Activated CD4-positive, alpha-beta T cell treated with anti-CD3 and anti-CD28 coated beads, Interleukin-2, amount 50 U/mL, for 1 hour (primary cell): ENCODE results near the gene GABRG3.

Experiments
- DNase-seq: peaks from one replicate; pipeline ENCODE4 v3.0.0-alpha.2; 2020

Gene GABRG3

GRCh38 chr15:27254055-27254454 is 283.1 kb downstream of the GABRG3 start:
- no peak for DNase-seq

DNA sequence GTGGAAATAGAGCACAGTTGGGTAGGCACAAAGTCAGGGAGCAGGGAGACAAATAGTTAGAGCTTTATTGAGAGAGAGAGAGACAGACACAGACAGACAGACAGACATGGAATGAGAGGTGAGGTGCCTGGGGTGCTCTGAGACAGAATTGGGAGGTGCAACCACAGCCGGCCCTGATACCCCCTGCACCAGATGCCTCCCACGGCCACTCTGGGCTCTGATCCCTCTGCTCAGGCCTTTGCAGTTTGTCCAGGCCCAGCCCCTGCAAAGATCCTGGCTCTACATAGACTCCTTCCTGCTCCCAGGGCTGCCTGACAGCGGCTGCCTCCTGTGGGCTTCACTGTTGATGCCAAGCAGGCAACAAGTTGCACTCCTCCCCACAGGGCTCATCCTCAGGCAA is 283.8 kb downstream of the GABRG3 start:
- DNase-seq: no peak

DNA sequence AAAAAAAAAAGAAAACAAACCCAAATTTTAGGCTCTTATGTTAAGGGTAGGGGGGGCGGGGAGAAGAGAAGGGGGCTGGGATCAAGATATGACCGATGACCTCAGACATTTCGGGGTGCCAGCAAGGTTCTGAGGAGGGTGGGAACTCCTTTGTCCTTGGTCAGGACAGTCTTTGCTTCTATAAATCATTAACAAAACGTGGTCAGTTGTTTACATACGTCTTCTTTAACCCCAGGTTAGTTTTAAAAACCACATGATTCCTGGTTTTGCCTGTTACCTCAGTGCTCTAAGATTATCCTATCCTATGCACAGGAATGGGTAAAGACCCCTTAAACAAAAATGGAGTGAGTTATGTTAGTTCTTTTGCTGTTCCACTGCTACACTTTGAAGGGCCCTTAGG is 285.5 kb downstream of the GABRG3 start:
- no peak for DNase-seq

GRCh38 chr15:27258287-27258686 is 287.3 kb downstream of the GABRG3 start:
- DNase-seq: no peak

DNA sequence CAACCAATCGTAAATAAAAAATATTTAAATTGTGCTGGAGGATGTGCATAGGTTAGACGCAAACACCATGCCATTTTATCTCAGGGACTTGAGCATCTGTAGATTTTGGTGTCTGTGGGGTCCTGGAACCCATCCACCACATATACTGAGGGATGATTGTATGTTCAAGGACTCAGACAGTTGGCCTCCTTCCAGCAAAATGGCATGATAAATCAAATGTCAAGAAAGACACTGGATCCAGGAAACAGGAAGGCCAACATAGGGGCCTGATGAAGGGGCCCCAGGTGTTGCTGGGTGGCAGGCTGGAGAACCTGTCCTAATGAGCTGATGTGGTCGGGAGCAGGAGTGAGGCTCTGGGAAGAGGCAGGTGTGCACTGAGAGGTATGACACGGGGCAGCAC is 289.5 kb downstream of the GABRG3 start:
- no peak for DNase-seq

GRCh38 chr15:27268923-27269322 is 297.9 kb downstream of the GABRG3 start:
- DNase-seq: no peak

- no peak for DNase-seq
Measured at GRCh38 chr15:27271258-27271657, 300.3 kb downstream of the GABRG3 start.

- no peak for DNase-seq
Measured at GRCh38 chr15:27272427-27272826, 301.4 kb downstream of the GABRG3 start.

DNA sequence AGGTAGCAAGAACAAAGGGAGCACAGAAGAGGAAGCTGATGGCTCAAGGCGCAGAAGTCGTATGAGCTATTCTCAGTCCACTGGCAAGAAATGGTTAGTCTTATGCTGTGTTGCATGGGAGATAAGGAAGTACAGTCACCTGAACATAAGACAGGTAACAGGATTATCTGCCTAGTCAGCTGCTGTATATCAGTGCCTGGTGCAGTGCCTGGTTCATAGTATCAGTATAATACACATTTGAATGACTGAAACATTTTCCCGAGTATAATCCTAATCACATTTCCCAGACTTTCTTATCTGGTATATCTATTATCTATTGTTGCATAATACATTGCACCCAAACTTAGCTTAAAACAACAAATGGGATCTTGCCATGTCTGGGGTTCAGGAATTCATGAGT is 302.5 kb downstream of the GABRG3 start:
- no peak for DNase-seq

DNA sequence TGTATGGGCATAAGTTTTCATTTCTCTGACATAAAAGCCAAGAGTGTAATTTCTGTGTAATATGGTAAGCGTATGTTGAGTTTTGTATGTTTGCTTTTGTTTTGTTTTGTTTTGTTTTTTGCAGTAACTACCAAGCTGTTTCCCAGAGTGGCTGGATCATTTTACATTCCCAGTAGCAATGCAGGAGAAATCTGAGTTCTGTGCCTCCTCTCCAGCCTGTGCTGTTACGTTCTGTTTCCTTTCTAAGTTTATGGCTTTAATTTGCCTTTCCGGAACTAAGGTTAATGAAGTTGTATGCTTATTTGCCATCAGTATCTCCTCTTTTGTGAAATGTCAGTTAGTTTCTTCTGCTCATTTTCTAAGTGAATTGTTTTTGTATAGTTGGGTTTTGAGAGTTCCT is 307.8 kb downstream of the GABRG3 start:
- no peak for DNase-seq

- DNase-seq: no peak
Measured at GRCh38 chr15:27292641-27293040, 321.7 kb downstream of the GABRG3 start.

DNA sequence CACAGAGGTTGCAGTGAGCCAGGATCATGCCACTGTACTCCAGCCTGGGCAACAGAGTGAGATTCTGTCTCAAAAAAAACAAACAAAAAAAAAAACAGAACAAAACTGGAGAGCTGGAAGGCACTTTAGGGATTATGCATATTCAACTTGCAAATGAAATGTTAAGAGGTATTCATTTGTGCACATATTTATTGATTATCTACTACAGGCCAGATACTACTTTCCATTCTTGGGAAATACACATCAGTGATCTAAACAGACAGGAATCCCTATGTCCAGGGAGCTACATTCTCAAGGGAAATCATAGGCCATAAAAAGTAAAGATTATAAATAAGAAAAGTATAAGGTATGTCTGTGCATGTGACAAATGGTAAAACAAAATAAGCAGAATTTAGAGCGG is 322.6 kb downstream of the GABRG3 start:
- no peak for DNase-seq

- DNase-seq: no peak
Measured at GRCh38 chr15:27317736-27318135, 346.8 kb downstream of the GABRG3 start.

DNA sequence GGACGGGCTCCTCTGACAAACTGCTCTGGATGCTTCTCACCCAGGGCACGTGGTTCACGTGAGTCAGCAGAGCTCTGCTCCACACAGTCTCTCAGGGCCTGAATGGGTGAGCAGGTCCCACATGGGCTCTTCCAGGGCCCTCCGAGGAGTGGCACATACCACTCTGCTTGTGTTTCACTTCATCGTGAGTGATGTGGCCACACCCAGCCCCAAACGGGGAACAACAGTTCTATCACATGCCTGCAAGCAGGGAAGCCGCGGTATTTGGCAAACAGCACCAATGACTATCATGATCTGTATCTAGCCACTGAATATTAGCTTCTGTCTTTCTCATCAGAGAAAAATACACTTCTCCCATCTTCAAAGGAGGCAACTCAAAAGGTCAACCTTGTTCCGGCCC is 352.8 kb downstream of the GABRG3 start:
- no peak for DNase-seq

DNA sequence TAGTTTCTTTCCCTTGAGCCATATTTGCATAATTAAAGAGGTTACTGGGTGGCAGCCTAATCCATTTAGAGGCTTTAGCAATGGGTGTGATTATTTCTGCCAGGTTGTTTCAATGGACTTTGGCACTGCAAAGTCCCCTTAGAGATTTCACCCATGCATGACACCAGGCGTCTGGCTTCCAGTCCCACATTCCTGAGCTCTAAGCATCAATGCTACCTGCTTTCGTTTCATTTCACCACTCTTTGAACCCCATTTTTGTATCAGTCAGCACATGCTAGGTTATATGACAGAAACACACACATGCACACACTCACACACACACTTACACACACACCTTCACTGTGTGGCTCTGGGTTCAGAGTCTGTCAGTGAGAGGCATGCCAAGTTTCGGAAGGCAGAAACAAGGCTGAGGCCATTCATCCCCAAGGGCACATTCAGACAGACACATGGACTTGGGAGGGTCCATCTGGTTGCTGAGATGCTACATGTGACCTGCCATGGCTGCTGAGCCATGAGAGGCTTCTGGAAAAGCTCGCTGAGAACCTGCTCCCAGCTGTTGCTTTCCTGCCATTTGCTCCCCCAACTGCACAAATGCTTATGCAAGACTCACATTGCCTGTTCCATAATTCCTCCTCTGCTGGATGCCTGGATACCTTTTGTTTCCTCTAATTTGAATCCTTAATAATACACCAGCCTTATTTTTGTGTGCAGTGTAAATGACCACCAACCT is 354.1 kb downstream of the GABRG3 start:
- DNase-seq: no peak

- no peak for DNase-seq
Measured at GRCh38 chr15:27327467-27328025, 356.6 kb downstream of the GABRG3 start.

DNA sequence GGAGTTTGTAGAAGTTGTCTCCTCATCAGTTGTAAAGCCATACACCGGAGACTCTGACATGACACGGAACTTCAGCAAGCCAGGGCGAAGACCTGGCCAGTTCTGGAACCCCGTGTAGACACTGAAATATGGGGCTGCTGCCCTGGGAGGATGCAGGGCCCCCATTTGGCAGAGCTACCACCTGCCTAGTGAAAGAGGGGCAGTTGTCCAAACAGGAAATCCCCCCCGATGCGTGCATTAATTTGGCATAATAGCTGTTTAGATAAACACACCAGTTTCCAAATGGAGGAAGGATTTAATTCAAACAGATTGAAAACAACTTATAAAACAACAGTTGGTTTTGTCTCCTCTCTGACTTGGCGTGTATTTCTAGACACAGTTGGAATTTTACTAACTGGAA is 357.2 kb downstream of the GABRG3 start:
- DNase-seq: no peak

DNA sequence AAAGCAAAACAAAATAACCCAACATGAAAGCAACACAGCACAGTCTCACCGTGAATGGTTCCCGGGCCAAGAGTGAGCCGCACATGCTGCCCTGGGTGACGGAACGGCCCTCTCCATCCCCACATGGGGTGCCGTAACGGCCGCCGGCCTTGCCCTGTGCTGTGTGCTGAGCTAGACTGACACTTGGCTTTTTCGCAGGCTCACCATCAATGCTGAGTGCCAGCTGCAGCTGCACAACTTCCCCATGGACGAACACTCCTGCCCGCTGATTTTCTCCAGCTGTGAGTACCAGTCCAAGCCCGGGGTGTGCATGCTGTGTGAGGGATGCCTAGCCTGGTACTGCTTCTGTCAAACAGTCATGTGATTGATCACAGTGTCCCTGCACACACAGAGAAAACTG is 357.6 kb downstream of the GABRG3 start:
- no peak for DNase-seq

GRCh38 chr15:27330326-27330725 is 359.3 kb downstream of the GABRG3 start:
- DNase-seq: no peak

- no peak for DNase-seq
Measured at GRCh38 chr15:27336676-27337075, 365.7 kb downstream of the GABRG3 start.

- DNase-seq: no peak
Measured at GRCh38 chr15:27339138-27339537, 368.2 kb downstream of the GABRG3 start.

GRCh38 chr15:27341780-27342343 is 370.9 kb downstream of the GABRG3 start:
- no peak for DNase-seq

GRCh38 chr15:27342991-27343390 is 372.0 kb downstream of the GABRG3 start:
- DNase-seq: no peak

GRCh38 chr15:27352136-27352535 is 381.2 kb downstream of the GABRG3 start:
- DNase-seq: no peak

DNA sequence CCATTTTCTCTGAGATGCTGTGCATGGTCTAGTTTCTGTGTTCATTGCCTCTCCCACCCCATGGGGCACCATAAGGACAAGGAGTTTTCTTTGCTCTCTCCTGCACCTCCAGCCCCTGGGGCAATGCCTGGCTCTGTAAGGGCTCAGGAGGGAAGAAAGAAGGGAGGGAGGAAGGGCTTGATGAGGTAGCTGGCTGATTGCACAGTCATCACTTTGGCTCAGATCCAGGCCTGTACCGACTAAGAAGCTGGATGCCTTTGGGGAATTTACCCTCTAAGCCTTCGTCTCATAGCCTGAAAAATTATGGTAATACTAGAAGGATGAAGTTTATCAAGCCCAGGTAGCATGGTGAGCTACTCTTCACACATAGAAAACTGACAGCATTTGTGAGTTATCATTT is 382.9 kb downstream of the GABRG3 start:
- no peak for DNase-seq
